Measurements from ENCODE around the gene FAM228A. TPM values are rescaled to one million over a fixed set of nuclear protein-coding genes. Genes with fewer than 3 reads are reported as not detected.

The FAM228A gene
- total and polyA plus RNA-seq, 2 donors from 2014 or later, result 0.39 to 0.76 TPM

- no peak overlapping the region for H3K4me3 ChIP-seq (ENCODE audit: low read length in 3 of 3)
- H3K9ac ChIP-seq (ENCODE audit: low read length in 3 of 3), result no peak overlapping the region
- peaks cover 0 to 2% (median 0%) of the 10 kb centered on the region in 3 donors for H3K36me3 ChIP-seq (ENCODE audit: control insufficient read depth in 2 of 3, insufficient read depth in 3 of 3, low read length in 3 of 3)
- no peaks in the 10 kb centered on the region for H3K27me3 ChIP-seq (ENCODE audit: control insufficient read depth, insufficient read depth, low read length)
- intact Hi-C loops (cut with DNase I), result no loop called here
- H3K27ac ChIP-seq (ENCODE audit: low read depth in 2 of 2, low read length in 2 of 2), result no peak overlapping the region
- no peak for DNase-seq
- no peaks in the 10 kb centered on the region for H3K4me1 ChIP-seq (ENCODE audit: control insufficient read depth in 2 of 3, insufficient read depth in 2 of 3, low read depth in 1 of 3, low read length in 3 of 3)
- TF ChIP-seq CTCF (IDR thresholded peaks at IDR 0.05; ENCODE audit: borderline replicate concordance, extremely low read depth, insufficient read depth), result no peak
- no peak for FAIRE-seq
- no peaks in the 10 kb centered on the region for H3K9me3 ChIP-seq (ENCODE audit: control insufficient read depth in 2 of 3, insufficient read depth in 1 of 3, low read length in 3 of 3)
Observed at GRCh38 chr2:24158131-24158530, 16.7 kb upstream of the FAM228A start.

- H3K9me3 ChIP-seq (ENCODE audit: control insufficient read depth in 2 of 3, insufficient read depth in 1 of 3, low read length in 3 of 3), result no peaks in the 10 kb centered on the region
- DNase-seq (no peak), FAIRE-seq (no peak)
- no peak overlapping the region for H3K4me3 ChIP-seq (ENCODE audit: low read length in 3 of 3)
- peaks cover 0 to 2% (median 0%) of the 10 kb centered on the region in 3 donors for H3K36me3 ChIP-seq (ENCODE audit: control insufficient read depth in 2 of 3, insufficient read depth in 3 of 3, low read length in 3 of 3)
- intact Hi-C loops (cut with DNase I), result no loop called here
- no peak overlapping the region for H3K9ac ChIP-seq (ENCODE audit: low read length in 3 of 3)
- H3K27ac ChIP-seq (ENCODE audit: low read depth in 2 of 2, low read length in 2 of 2), result no peak overlapping the region
- H3K4me1 ChIP-seq (ENCODE audit: control insufficient read depth in 2 of 3, insufficient read depth in 2 of 3, low read depth in 1 of 3, low read length in 3 of 3), result no peaks in the 10 kb centered on the region
- no peak for TF ChIP-seq CTCF (IDR thresholded peaks at IDR 0.05; ENCODE audit: borderline replicate concordance, extremely low read depth, insufficient read depth)
- no peaks in the 10 kb centered on the region for H3K27me3 ChIP-seq (ENCODE audit: control insufficient read depth, insufficient read depth, low read length)
Observed at GRCh38 chr2:24159708-24160107, 15.1 kb upstream of the FAM228A start.

GRCh38 chr2:24160761-24161160, 14.1 kb upstream of the FAM228A start:
- Histone ChIP-seq H3K9me3 (ENCODE audit: control insufficient read depth in 2 of 3, insufficient read depth in 1 of 3, low read length in 3 of 3) (no peaks in the 10 kb centered on the region), H3K4me3 (ENCODE audit: low read length in 3 of 3) (no peak overlapping the region), H3K9ac (ENCODE audit: low read length in 3 of 3) (no peak overlapping the region), H3K27ac (ENCODE audit: low read depth in 2 of 2, low read length in 2 of 2) (no peak overlapping the region), H3K36me3 (ENCODE audit: control insufficient read depth in 2 of 3, insufficient read depth in 3 of 3, low read length in 3 of 3) (peaks cover 0 to 2% (median 0%) of the 10 kb centered on the region in 3 donors), H3K27me3 (ENCODE audit: control insufficient read depth, insufficient read depth, low read length) (no peaks in the 10 kb centered on the region), H3K4me1 (ENCODE audit: control insufficient read depth in 2 of 3, insufficient read depth in 2 of 3, low read depth in 1 of 3, low read length in 3 of 3) (no peaks in the 10 kb centered on the region)
- FAIRE-seq (no peak), DNase-seq (no peak)
- intact Hi-C loops (cut with DNase I), result no loop called here
- no peak for TF ChIP-seq CTCF (IDR thresholded peaks at IDR 0.05; ENCODE audit: borderline replicate concordance, extremely low read depth, insufficient read depth)

GRCh38 chr2:24162494-24162893, 12.4 kb upstream of the FAM228A start:
- H3K9me3 ChIP-seq (ENCODE audit: control insufficient read depth in 2 of 3, insufficient read depth in 1 of 3, low read length in 3 of 3), result no peaks in the 10 kb centered on the region
- no peak for TF ChIP-seq CTCF (IDR thresholded peaks at IDR 0.05; ENCODE audit: borderline replicate concordance, extremely low read depth, insufficient read depth)
- H3K4me1 ChIP-seq (ENCODE audit: control insufficient read depth in 2 of 3, insufficient read depth in 2 of 3, low read depth in 1 of 3, low read length in 3 of 3), result no peaks in the 10 kb centered on the region
- FAIRE-seq (no peak), DNase-seq (no peak)
- intact Hi-C loops (cut with DNase I), result no loop called here
- peaks cover 0 to 2% (median 0%) of the 10 kb centered on the region in 3 donors for H3K36me3 ChIP-seq (ENCODE audit: control insufficient read depth in 2 of 3, insufficient read depth in 3 of 3, low read length in 3 of 3)
- no peak overlapping the region for H3K9ac ChIP-seq (ENCODE audit: low read length in 3 of 3)
- no peak overlapping the region for H3K27ac ChIP-seq (ENCODE audit: low read depth in 2 of 2, low read length in 2 of 2)
- no peaks in the 10 kb centered on the region for H3K27me3 ChIP-seq (ENCODE audit: control insufficient read depth, insufficient read depth, low read length)
- H3K4me3 ChIP-seq (ENCODE audit: low read length in 3 of 3), result no peak overlapping the region
